MCF 10A (cell line): ENCODE measurements around the gene SOX9. TPM values are rescaled to one million over a fixed set of nuclear protein-coding genes. Genes with fewer than 3 reads are reported as not detected.
A peak's percentile ranks its signal among the peaks of the same experiment; 100 is the strongest.
"Not testable (repeated sequence)": the region's sequence is repeated elsewhere in the genome, so short reads cannot be mapped to it uniquely, and the experiment has no call there.

Experiments used
- BruUV-seq: library from RNA; stranded (reverse); fragments of 400-500 nt; replicated peaks from 2 replicates; lab custom pipeline; 2021; lab: Mats Ljungman, UMichigan
- CTCF ChIA-PET: fragments of 300-600 bp; sonication (Branson Sonifier 250); formaldehyde crosslinking; extraction: SDS; loops from one replicate; lab custom pipeline; 2021; ENCODE audit warnings: antibody characterized with exemption, inconsistent platforms; lab: Yijun Ruan, JAX
- POLR2A ChIA-PET: fragments of 300-600, 350-650 bp; sonication (Branson Sonifier 250); formaldehyde crosslinking; extraction: SDS; loops from one replicate; lab custom pipeline; 2020; ENCODE audit warnings: antibody characterized with exemption, inconsistent platforms; lab: Yijun Ruan, JAX
- DNase-seq: peaks from one replicate; pipeline ENCODE4 v3.0.0-alpha.2; 2018; ENCODE audit not compliant: unreplicated experiment
- H3K27ac Mint-ChIP-seq: one replicate; pipeline ENCODE4 v1.8.0; 2022; ENCODE audit warnings: mild to moderate bottlenecking, low read depth, mixed read lengths; ENCODE audit not compliant: unreplicated experiment
- H3K27me3 Mint-ChIP-seq: one replicate; pipeline ENCODE4 v1.8.0; 2022; ENCODE audit warnings: mixed read lengths; ENCODE audit not compliant: insufficient read depth, unreplicated experiment
- H3K36me3 Mint-ChIP-seq: one replicate; pipeline ENCODE4 v1.8.0; 2022; ENCODE audit warnings: mild to moderate bottlenecking, moderate library complexity, mixed read lengths; ENCODE audit not compliant: insufficient read depth, unreplicated experiment
- H3K4me1 Mint-ChIP-seq: one replicate; pipeline ENCODE4 v1.8.0; 2022; ENCODE audit warnings: mixed read lengths; ENCODE audit not compliant: insufficient read depth, unreplicated experiment
- H3K4me3 Mint-ChIP-seq: one replicate; pipeline ENCODE4 v1.8.0; 2022; ENCODE audit warnings: mild to moderate bottlenecking, moderate library complexity, mixed read lengths; ENCODE audit not compliant: unreplicated experiment
- H3K9me3 Mint-ChIP-seq: one replicate; pipeline ENCODE4 v1.8.0; 2022; ENCODE audit warnings: mixed read lengths; ENCODE audit not compliant: unreplicated experiment
- CTCF ChIP-seq: fragments of 200-600 bp; IDR thresholded peaks from one replicate; pipeline ENCODE4 v1.8.0; 2022; ENCODE audit warnings: antibody characterized with exemption, mild to moderate bottlenecking; ENCODE audit not compliant: unreplicated experiment
- intact Hi-C: fragments of 100-400 bp; cut with micrococcal nuclease; formaldehyde crosslinking; loops from 2 replicates; pipeline ENCODE4 v1.14.1; 2022
- total RNA-seq: library from RNA; stranded (reverse); gene quantifications from 2 replicates; pipeline ENCODE4 v1.2.3, GENCODE V29; 2022

SOX9 gene
- total RNA-seq, 1 experiment from 2014 or later = 2.6 TPM

GRCh38 chr17:72110231-72110941, 10.4 kb upstream of the SOX9 start:
- Mint-ChIP-seq H3K4me1 (peaks cover 3% of the 10 kb centered on the region), H3K27me3 (no peaks in the 10 kb centered on the region), H3K36me3 (no peaks in the 10 kb centered on the region), H3K9me3 (no peaks in the 10 kb centered on the region), H3K4me3 (peak overlapping the region; percentile 41), H3K27ac (no peak overlapping the region)
- DNase-seq = no peak
- intact Hi-C loops = no loop called here
- POLR2A ChIA-PET = interaction anchor here (0.5 kb wide), 1 partner anchor 18 kb away, joined by 3 read pairs; no protein-coding TSS in a partner anchor
- no peak for TF ChIP-seq CTCF
- CTCF ChIA-PET = interaction anchor here (0.7 kb wide), 1 partner anchor 634 kb away, joined by 3 read pairs; no protein-coding TSS in a partner anchor
- no TSS peak for BruUV-seq

GRCh38 chr17:72110942-72111318, 9.9 kb upstream of the SOX9 start:
- Mint-ChIP-seq H3K27me3 (no peaks in the 10 kb centered on the region), H3K4me1 (peaks cover 3% of the 10 kb centered on the region), H3K36me3 (no peaks in the 10 kb centered on the region), H3K9me3 (no peaks in the 10 kb centered on the region), H3K27ac (no peak overlapping the region), H3K4me3 (peak overlapping the region; percentile 41)
- intact Hi-C loops = no loop called here
- no TSS peak for BruUV-seq
- DNase-seq = no peak
- ChIA-PET CTCF (interaction anchor here (0.7 to 1.0 kb wide), 3 partner anchors 8 to 635 kb away, joined by 3 to 7 read pairs (median 3); no protein-coding TSS in a partner anchor), POLR2A (interaction anchor here (0.5 to 0.7 kb wide), 2 partner anchors 19 to 480 kb away, joined by 3 to 6 read pairs; no protein-coding TSS in a partner anchor)
- TF ChIP-seq CTCF = no peak

GRCh38 chr17:72111336-72111923, 9.4 kb upstream of the SOX9 start:
- no TSS peak for BruUV-seq
- intact Hi-C loops = no loop called here
- H3K4me1 Mint-ChIP-seq = peaks cover 3% of the 10 kb centered on the region
- TF ChIP-seq CTCF = no peak
- no peaks in the 10 kb centered on the region for H3K9me3 Mint-ChIP-seq
- DNase-seq = no peak
- CTCF ChIA-PET = interaction anchor here (0.7 to 1.0 kb wide), 3 partner anchors 8 to 635 kb away, joined by 3 to 7 read pairs (median 3); no protein-coding TSS in a partner anchor
- no peaks in the 10 kb centered on the region for H3K36me3 Mint-ChIP-seq
- H3K4me3 Mint-ChIP-seq = no peak overlapping the region
- no peak overlapping the region for H3K27ac Mint-ChIP-seq
- H3K27me3 Mint-ChIP-seq = no peaks in the 10 kb centered on the region
- POLR2A ChIA-PET = interaction anchor here (0.7 kb wide), 1 partner anchor 481 kb away, joined by 6 read pairs; no protein-coding TSS in a partner anchor

- H3K36me3 Mint-ChIP-seq, BruUV-seq, H3K4me3 Mint-ChIP-seq, H3K27ac Mint-ChIP-seq, DNase-seq, POLR2A ChIA-PET, H3K4me1 Mint-ChIP-seq, H3K27me3 Mint-ChIP-seq, H3K9me3 Mint-ChIP-seq, intact Hi-C loops: not testable (repeated sequence)
- CTCF ChIA-PET = interaction anchor here (0.6 to 1.0 kb wide), 2 partner anchors 7 to 20 kb away, joined by 3 to 7 read pairs; no protein-coding TSS in a partner anchor
Observed at GRCh38 chr17:72111926-72112325, 8.9 kb upstream of the SOX9 start.
